HCT116 (cell line): ENCODE measurements around the gene GCAT.

ENCODE experiments used
- CBX3 ChIP-seq: IDR thresholded peaks from 2 replicates; pipeline ENCODE4 v1.6.1; 2012; ENCODE audit warnings: low read depth
- CEBPB ChIP-seq: IDR thresholded peaks from 2 replicates; pipeline ENCODE4 v1.6.1; 2012; ENCODE audit warnings: low read depth
- EZH2 ChIP-seq: fragments of 200-600 bp; sonication (generic); IDR thresholded peaks from 2 replicates; pipeline ENCODE4 v1.6.1; 2017; ENCODE audit warnings: antibody characterized with exemption, mixed run types
- JUND ChIP-seq: IDR thresholded peaks from 2 replicates; pipeline ENCODE4 v1.6.1; 2012
- POLR2A ChIP-seq: IDR thresholded peaks from 2 replicates; pipeline ENCODE4 v1.7.0; 2011; ENCODE audit warnings: borderline replicate concordance; ENCODE audit not compliant: insufficient read depth, insufficient read length; ENCODE audit errors: extremely low read depth
- POLR2AphosphoS5 ChIP-seq: IDR thresholded peaks from 2 replicates; pipeline ENCODE4 v1.6.1; 2011; ENCODE audit warnings: mild to moderate bottlenecking, low read depth, low read length, moderate library complexity
- SIN3A ChIP-seq: IDR thresholded peaks from 2 replicates; pipeline ENCODE4 v1.6.1; 2012; ENCODE audit warnings: low read depth
- SP1 ChIP-seq: IDR thresholded peaks from 2 replicates; pipeline ENCODE4 v1.6.1; 2012; ENCODE audit warnings: low read depth
- TCF7L2 ChIP-seq: IDR thresholded peaks from 2 replicates; pipeline ENCODE4 v1.7.0; 2011; ENCODE audit warnings: borderline replicate concordance, inconsistent platforms; ENCODE audit not compliant: insufficient read depth, insufficient read length; ENCODE audit errors: extremely low read depth
- YY1 ChIP-seq: IDR thresholded peaks from 2 replicates; pipeline ENCODE4 v1.6.1; 2011; ENCODE audit warnings: low read length, low read depth, moderate library complexity, mild to moderate bottlenecking; ENCODE audit not compliant: insufficient replicate concordance; ENCODE audit errors: extremely low read depth
- ZFX ChIP-seq: fragments of 450-650 bp; IDR thresholded peaks from 2 replicates; pipeline ENCODE4 v1.6.1; 2017
- ZNF274 ChIP-seq: fragments of 200-500 bp; sonication (Bioruptor generic); IDR thresholded peaks from 2 replicates; pipeline ENCODE4 v1.6.1; 2014; ENCODE audit warnings: mild to moderate bottlenecking, low read depth, low read length, inconsistent platforms
- TF ChIP-seq, protein P1 (sequence below), 3 experiments: fragments of 200-600 bp in 1 of 3; sonication (generic) in 1 of 3; IDR thresholded peaks in 2 of 3; conservative IDR thresholded peaks in 1 of 3; 2 replicates each; pipeline ENCODE4 v1.5.1; 2012 to 2017; ENCODE audit warnings: low read depth in 2 of 3, low read length in 2 of 3, antibody characterized with exemption in 1 of 3, borderline replicate concordance in 1 of 3, control low read depth in 1 of 3, mild to moderate bottlenecking in 1 of 3, mixed read lengths in 1 of 3, mixed run types in 1 of 3, moderate library complexity in 1 of 3; ENCODE audit not compliant: insufficient read depth in 1 of 3

DNA sequence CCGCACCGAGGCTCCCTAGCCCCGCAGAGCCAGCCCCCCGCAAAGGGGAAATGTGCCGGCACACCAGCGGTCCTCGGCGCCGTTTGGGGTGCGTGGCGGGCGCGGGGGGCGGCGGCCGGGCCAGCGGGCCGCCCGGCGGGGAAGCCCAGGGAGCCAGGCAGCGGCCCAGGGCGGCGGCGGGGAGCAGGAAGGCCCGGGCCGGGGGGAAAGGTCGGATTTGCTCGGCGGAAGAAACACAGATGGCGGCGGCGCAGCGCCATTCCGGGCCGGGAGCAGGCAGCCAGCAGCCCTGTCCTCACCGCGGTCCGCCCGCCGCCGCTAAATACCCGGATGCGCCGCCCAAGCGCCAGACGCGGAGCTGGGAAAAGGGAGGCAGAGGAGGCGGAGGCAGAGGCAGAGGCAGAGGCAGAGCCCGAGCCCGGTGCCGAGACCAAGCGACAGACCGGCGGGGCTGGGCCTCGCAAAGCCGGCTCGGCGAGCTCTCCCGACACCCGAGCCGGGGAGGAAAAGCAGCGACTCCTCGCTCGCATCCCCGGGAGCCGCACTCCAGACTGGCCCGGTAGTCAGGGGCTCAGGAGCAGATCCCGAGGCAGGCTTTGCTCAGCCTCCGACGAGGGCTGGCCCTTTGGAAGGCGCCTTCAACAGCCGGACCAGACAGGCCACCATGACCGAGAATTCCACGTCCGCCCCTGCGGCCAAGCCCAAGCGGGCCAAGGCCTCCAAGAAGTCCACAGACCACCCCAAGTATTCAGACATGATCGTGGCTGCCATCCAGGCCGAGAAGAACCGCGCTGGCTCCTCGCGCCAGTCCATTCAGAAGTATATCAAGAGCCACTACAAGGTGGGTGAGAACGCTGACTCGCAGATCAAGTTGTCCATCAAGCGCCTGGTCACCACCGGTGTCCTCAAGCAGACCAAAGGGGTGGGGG, 2.6 kb upstream of the GCAT start:
- TF ChIP-seq ZFX: peak; percentile 61; the same call in 1 of the 2 replicates
- TF ChIP-seq, protein P1, sequence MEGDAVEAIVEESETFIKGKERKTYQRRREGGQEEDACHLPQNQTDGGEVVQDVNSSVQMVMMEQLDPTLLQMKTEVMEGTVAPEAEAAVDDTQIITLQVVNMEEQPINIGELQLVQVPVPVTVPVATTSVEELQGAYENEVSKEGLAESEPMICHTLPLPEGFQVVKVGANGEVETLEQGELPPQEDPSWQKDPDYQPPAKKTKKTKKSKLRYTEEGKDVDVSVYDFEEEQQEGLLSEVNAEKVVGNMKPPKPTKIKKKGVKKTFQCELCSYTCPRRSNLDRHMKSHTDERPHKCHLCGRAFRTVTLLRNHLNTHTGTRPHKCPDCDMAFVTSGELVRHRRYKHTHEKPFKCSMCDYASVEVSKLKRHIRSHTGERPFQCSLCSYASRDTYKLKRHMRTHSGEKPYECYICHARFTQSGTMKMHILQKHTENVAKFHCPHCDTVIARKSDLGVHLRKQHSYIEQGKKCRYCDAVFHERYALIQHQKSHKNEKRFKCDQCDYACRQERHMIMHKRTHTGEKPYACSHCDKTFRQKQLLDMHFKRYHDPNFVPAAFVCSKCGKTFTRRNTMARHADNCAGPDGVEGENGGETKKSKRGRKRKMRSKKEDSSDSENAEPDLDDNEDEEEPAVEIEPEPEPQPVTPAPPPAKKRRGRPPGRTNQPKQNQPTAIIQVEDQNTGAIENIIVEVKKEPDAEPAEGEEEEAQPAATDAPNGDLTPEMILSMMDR (IDR thresholded peaks at IDR 0.05 in 2 of 3, conservative IDR thresholded peaks at IDR 0.05 in 1 of 3; ENCODE audit: borderline replicate concordance in 1 of 3, insufficient read depth in 1 of 3, low read depth in 2 of 3, low read length in 2 of 3): no peak
- TF ChIP-seq TCF7L2: peak; percentile 39
- TF ChIP-seq POLR2A: peak; percentile 94
- peak; percentile 98 for TF ChIP-seq POLR2AphosphoS5
- peak; percentile 100 for TF ChIP-seq SIN3A
- peak; percentile 76 for TF ChIP-seq SP1
- TF ChIP-seq YY1: peak; percentile 83
- TF ChIP-seq ZNF274: no peak
- peak; percentile 76; the same call in 1 of the 2 replicates for TF ChIP-seq CBX3
- no peak; the same call in 1 of the 2 replicates for TF ChIP-seq CEBPB
- TF ChIP-seq EZH2: no peak
- TF ChIP-seq JUND: peak; percentile 61
